ENCODE measurements around the gene TXNDC11. TPM values are rescaled to one million over a fixed set of nuclear protein-coding genes. Genes with fewer than 3 reads are reported as not detected.

TXNDC11 gene
- total RNA-seq, 5 donors from 2014 or later (not counting 1 experiment from before 2014, with no cell fraction given) = 44.0 to 76.3 (median 54.0) TPM

- Mint-ChIP-seq H3K27ac (peak overlapping the region; percentile 57 to 84), H3K4me1 (peaks cover 56 to 80% (median 78%) of the 10 kb centered on the region in 3 donors), H3K9me3 (no peaks in the 10 kb centered on the region), H3K36me3 (peaks cover 31% of the 10 kb centered on the region), H3K4me3 (no peak overlapping the region), H3K27me3 (no peaks in the 10 kb centered on the region)
- ATAC-seq (replicated peaks in 1 of 4) (no peak), DNase-seq (no peak)
- Histone ChIP-seq H3K4me1 (ENCODE audit: control insufficient read depth in 1 of 2, extremely low read depth in 1 of 2, insufficient read depth in 2 of 2, low read length in 2 of 2) (peaks cover 14 to 50% of the 10 kb centered on the region in 2 experiments), H3K9me3 (no peaks in the 10 kb centered on the region), H3K27ac (ENCODE audit: low read length) (peak overlapping the region; percentile 11), H3K27me3 (replicated peaks in 1 of 2; ENCODE audit: control insufficient read depth in 2 of 2, extremely low read depth in 1 of 2, insufficient read depth in 2 of 2, low read length in 1 of 2) (no peaks in the 10 kb centered on the region), H3K4me3 (ENCODE audit: control insufficient read depth in 1 of 2, extremely low read depth in 1 of 2, low read length in 1 of 2) (no peak overlapping the region), H3K36me3 (ENCODE audit: control insufficient read depth in 2 of 2, extremely low read depth in 1 of 2, insufficient read depth in 1 of 2, low read length in 1 of 2) (peaks cover 13 to 54% of the 10 kb centered on the region in 2 donors)
- CTCF ChIA-PET = interaction anchor here (0.5 to 1.0 kb wide), 3 partner anchors 10 to 37 kb away, joined by 3 to 4 read pairs (median 3); no protein-coding TSS in a partner anchor
- WGBS (ENCODE audit: insufficient coverage) = 89% methylated on average over 3 of the region's 18 CpGs
- POLR2A ChIA-PET = interaction anchor here (0.6 to 0.8 kb wide), 5 partner anchors 35 to 164 kb away, joined by 3 to 7 read pairs (median 4); no protein-coding TSS in a partner anchor
These were observed 64.4 kb downstream of the TXNDC11 start for GRCh38 chr16:11677959-11678881.

- peaks cover 18 to 57% of the 10 kb centered on the region in 2 experiments for H3K4me1 ChIP-seq (ENCODE audit: control insufficient read depth in 1 of 2, extremely low read depth in 1 of 2, insufficient read depth in 2 of 2, low read length in 2 of 2)
- H3K9me3 Mint-ChIP-seq = no peaks in the 10 kb centered on the region
- WGBS (ENCODE audit: insufficient coverage) = 39% methylated on average over 6 of the region's 9 CpGs
- DNase-seq (peak in 1 of 35 experiments; percentile 9), ATAC-seq (replicated peaks in 1 of 4) (no peak)
- H3K36me3 ChIP-seq (ENCODE audit: control insufficient read depth in 2 of 2, extremely low read depth in 1 of 2, insufficient read depth in 1 of 2, low read length in 1 of 2) = peaks cover 13 to 47% of the 10 kb centered on the region in 2 donors
- H3K27ac ChIP-seq (ENCODE audit: low read length) = peak overlapping the region; percentile 11
- no peaks in the 10 kb centered on the region for H3K27me3 Mint-ChIP-seq
- H3K27me3 ChIP-seq (replicated peaks in 1 of 2; ENCODE audit: control insufficient read depth in 2 of 2, extremely low read depth in 1 of 2, insufficient read depth in 2 of 2, low read length in 1 of 2) = no peaks in the 10 kb centered on the region
- ChIA-PET POLR2A (interaction anchor here (0.6 to 0.8 kb wide), 3 partner anchors 95 to 165 kb away, joined by 3 to 6 read pairs (median 3); no protein-coding TSS in a partner anchor), CTCF (interaction anchor here in 1 of 2 donors (0.6 to 1.0 kb wide), 2 partner anchors 38 to 146 kb away, joined by 3 to 4 read pairs; no protein-coding TSS in a partner anchor)
- H3K27ac Mint-ChIP-seq = peak overlapping the region; percentile 73 to 77
- H3K9me3 ChIP-seq = no peaks in the 10 kb centered on the region
- H3K4me1 Mint-ChIP-seq = peaks cover 59 to 80% (median 79%) of the 10 kb centered on the region in 3 donors
- H3K4me3 Mint-ChIP-seq = no peak overlapping the region
- peaks cover 24% of the 10 kb centered on the region for H3K36me3 Mint-ChIP-seq
- no peak overlapping the region for H3K4me3 ChIP-seq (ENCODE audit: control insufficient read depth in 1 of 2, extremely low read depth in 1 of 2, low read length in 1 of 2)
These were observed 65.2 kb downstream of the TXNDC11 start for GRCh38 chr16:11677451-11677951.

- Mint-ChIP-seq H3K4me3 (no peak overlapping the region), H3K9me3 (no peaks in the 10 kb centered on the region), H3K27me3 (no peaks in the 10 kb centered on the region), H3K4me1 (peaks cover 59 to 80% (median 79%) of the 10 kb centered on the region in 3 donors), H3K27ac (peak overlapping the region in 1 of 2 donors; percentile 77), H3K36me3 (peaks cover 24% of the 10 kb centered on the region)
- Histone ChIP-seq H3K27me3 (replicated peaks in 1 of 2; ENCODE audit: control insufficient read depth in 2 of 2, extremely low read depth in 1 of 2, insufficient read depth in 2 of 2, low read length in 1 of 2) (no peaks in the 10 kb centered on the region), H3K36me3 (ENCODE audit: control insufficient read depth in 2 of 2, extremely low read depth in 1 of 2, insufficient read depth in 1 of 2, low read length in 1 of 2) (peaks cover 13 to 43% of the 10 kb centered on the region in 2 donors), H3K4me3 (ENCODE audit: control insufficient read depth in 1 of 2, extremely low read depth in 1 of 2, low read length in 1 of 2) (no peak overlapping the region), H3K9me3 (no peaks in the 10 kb centered on the region), H3K4me1 (ENCODE audit: control insufficient read depth in 1 of 2, extremely low read depth in 1 of 2, insufficient read depth in 2 of 2, low read length in 2 of 2) (peaks cover 20 to 58% of the 10 kb centered on the region in 2 experiments), H3K27ac (ENCODE audit: low read length) (no peak overlapping the region)
- ChIA-PET POLR2A (no interaction called here), CTCF (interaction anchor here in 1 of 2 donors (0.6 to 1.0 kb wide), 2 partner anchors 38 to 145 kb away, joined by 3 to 4 read pairs; no protein-coding TSS in a partner anchor)
- DNase-seq = peak in 1 of 35 experiments; percentile 11
- ATAC-seq (replicated peaks in 1 of 4) = no peak
- 94% methylated on average over 7 of the region's 14 CpGs for WGBS (ENCODE audit: insufficient coverage)
These were observed 65.9 kb downstream of the TXNDC11 start for GRCh38 chr16:11676799-11677198.

- H3K36me3 Mint-ChIP-seq = peaks cover 21% of the 10 kb centered on the region
These were observed 66.8 kb downstream of the TXNDC11 start for GRCh38 chr16:11675561-11676511.

GRCh38 chr16:11674818-11675560, 67.7 kb downstream of the TXNDC11 start:
- Mint-ChIP-seq H3K27ac (peak overlapping the region; percentile 89 to 91), H3K4me3 (peak overlapping the region in 1 of 3 donors; percentile 83), H3K9me3 (no peaks in the 10 kb centered on the region), H3K36me3 (peaks cover 20% of the 10 kb centered on the region), H3K4me1 (peaks cover 60 to 80% (median 79%) of the 10 kb centered on the region in 3 donors), H3K27me3 (no peaks in the 10 kb centered on the region)
- DNase-seq = no peak
- H3K4me3 ChIP-seq (ENCODE audit: control insufficient read depth in 1 of 2, extremely low read depth in 1 of 2, low read length in 1 of 2) = no peak overlapping the region
- no peak for ATAC-seq (replicated peaks in 1 of 4)
- no peaks in the 10 kb centered on the region for H3K9me3 ChIP-seq
- peaks cover 13 to 38% of the 10 kb centered on the region in 2 donors for H3K36me3 ChIP-seq (ENCODE audit: control insufficient read depth in 2 of 2, extremely low read depth in 1 of 2, insufficient read depth in 1 of 2, low read length in 1 of 2)
- peaks cover 30 to 61% of the 10 kb centered on the region in 2 experiments for H3K4me1 ChIP-seq (ENCODE audit: control insufficient read depth in 1 of 2, extremely low read depth in 1 of 2, insufficient read depth in 2 of 2, low read length in 2 of 2)
- H3K27me3 ChIP-seq (replicated peaks in 1 of 2; ENCODE audit: control insufficient read depth in 2 of 2, extremely low read depth in 1 of 2, insufficient read depth in 2 of 2, low read length in 1 of 2) = no peaks in the 10 kb centered on the region
- ChIA-PET POLR2A (interaction anchor here in 1 of 2 donors (0.6 to 1.1 kb wide), 5 partner anchors 47 to 705 kb away, joined by 5 to 8 read pairs (median 5); no protein-coding TSS in a partner anchor), CTCF (interaction anchor here (0.5 to 1.0 kb wide), 3 partner anchors 43 to 143 kb away, joined by 3 to 5 read pairs (median 3); no protein-coding TSS in a partner anchor)
- 74% methylated on average over 4 of the region's 15 CpGs for WGBS (ENCODE audit: insufficient coverage)
- no peak overlapping the region for H3K27ac ChIP-seq (ENCODE audit: low read length)

More at GRCh38 chr16:11675561-11676511, 66.8 kb downstream of the TXNDC11 start:
- POLR2A ChIA-PET = interaction anchor here (0.6 to 0.7 kb wide), 4 partner anchors 43 to 706 kb away, joined by 3 to 8 read pairs (median 5); no protein-coding TSS in a partner anchor
- H3K27me3 Mint-ChIP-seq = no peaks in the 10 kb centered on the region
- Histone ChIP-seq H3K36me3 (ENCODE audit: control insufficient read depth in 2 of 2, extremely low read depth in 1 of 2, insufficient read depth in 1 of 2, low read length in 1 of 2) (peaks cover 13 to 43% of the 10 kb centered on the region in 2 donors), H3K4me3 (ENCODE audit: control insufficient read depth in 1 of 2, extremely low read depth in 1 of 2, low read length in 1 of 2) (no peak overlapping the region), H3K27ac (ENCODE audit: low read length) (no peak overlapping the region), H3K27me3 (replicated peaks in 1 of 2; ENCODE audit: control insufficient read depth in 2 of 2, extremely low read depth in 1 of 2, insufficient read depth in 2 of 2, low read length in 1 of 2) (no peaks in the 10 kb centered on the region), H3K9me3 (no peaks in the 10 kb centered on the region), H3K4me1 (ENCODE audit: control insufficient read depth in 1 of 2, extremely low read depth in 1 of 2, insufficient read depth in 2 of 2, low read length in 2 of 2) (peaks cover 23 to 59% of the 10 kb centered on the region in 2 experiments)
- peak in 3 of 4 experiments; percentile 26 to 45 (median 34) for ATAC-seq (replicated peaks in 1 of 4)
- 70% methylated on average over 42 of the region's 42 CpGs for WGBS (ENCODE audit: insufficient coverage)
- peak overlapping the region; percentile 39 to 91 for H3K27ac Mint-ChIP-seq
- CTCF ChIA-PET = interaction anchor here in 1 of 2 donors (0.7 kb wide), 1 partner anchor 115 kb away, joined by 3 read pairs; no protein-coding TSS in a partner anchor
- no peaks in the 10 kb centered on the region for H3K9me3 Mint-ChIP-seq
- DNase-seq = peak in 3 of 35 experiments; percentile 36 to 46 (median 39)
- H3K4me1 Mint-ChIP-seq = peaks cover 59 to 80% (median 79%) of the 10 kb centered on the region in 3 donors
- no peak overlapping the region for H3K4me3 Mint-ChIP-seq

All from T-cell (primary cell).